Measurements from ENCODE around the gene PPP3R1. TPM values are rescaled to one million over a fixed set of nuclear protein-coding genes. Genes with fewer than 3 reads are reported as not detected.

The PPP3R1 gene
- total RNA-seq, 4 donors from 2014 or later = 34.0 to 44.9 (median 39.9) TPM

DNA sequence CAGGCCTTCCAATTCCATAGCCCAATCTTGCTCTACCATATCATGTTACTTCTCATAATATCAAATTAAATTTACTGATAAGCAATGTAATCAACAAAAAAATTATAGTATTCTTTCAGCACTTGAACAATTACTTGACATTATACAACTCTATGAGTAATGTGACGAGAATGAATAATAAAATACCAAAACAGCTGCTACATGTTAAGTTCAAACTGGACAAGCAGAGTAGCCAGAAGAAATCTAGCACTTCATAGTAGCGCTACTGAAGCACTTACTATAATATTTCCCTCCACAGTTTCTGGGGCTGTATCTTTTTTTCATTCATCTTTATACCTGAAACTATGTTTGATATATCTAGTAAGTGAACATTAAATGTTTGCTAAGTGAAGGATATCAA is 14.9 kb downstream of the PPP3R1 start:
- ATAC-seq (ENCODE audit: low FRiP score) (no peak), DNase-seq (ENCODE audit: low spot score) (no peak)
- TF ChIP-seq, protein P1, sequence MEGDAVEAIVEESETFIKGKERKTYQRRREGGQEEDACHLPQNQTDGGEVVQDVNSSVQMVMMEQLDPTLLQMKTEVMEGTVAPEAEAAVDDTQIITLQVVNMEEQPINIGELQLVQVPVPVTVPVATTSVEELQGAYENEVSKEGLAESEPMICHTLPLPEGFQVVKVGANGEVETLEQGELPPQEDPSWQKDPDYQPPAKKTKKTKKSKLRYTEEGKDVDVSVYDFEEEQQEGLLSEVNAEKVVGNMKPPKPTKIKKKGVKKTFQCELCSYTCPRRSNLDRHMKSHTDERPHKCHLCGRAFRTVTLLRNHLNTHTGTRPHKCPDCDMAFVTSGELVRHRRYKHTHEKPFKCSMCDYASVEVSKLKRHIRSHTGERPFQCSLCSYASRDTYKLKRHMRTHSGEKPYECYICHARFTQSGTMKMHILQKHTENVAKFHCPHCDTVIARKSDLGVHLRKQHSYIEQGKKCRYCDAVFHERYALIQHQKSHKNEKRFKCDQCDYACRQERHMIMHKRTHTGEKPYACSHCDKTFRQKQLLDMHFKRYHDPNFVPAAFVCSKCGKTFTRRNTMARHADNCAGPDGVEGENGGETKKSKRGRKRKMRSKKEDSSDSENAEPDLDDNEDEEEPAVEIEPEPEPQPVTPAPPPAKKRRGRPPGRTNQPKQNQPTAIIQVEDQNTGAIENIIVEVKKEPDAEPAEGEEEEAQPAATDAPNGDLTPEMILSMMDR (IDR thresholded peaks at IDR 0.05) = no peak

GRCh38 chr2:68236876-68237275 is 15.5 kb downstream of the PPP3R1 start:
- TF ChIP-seq, protein P1 (IDR thresholded peaks at IDR 0.05) = no peak
- no peak for ATAC-seq (ENCODE audit: low FRiP score)
- no peak for DNase-seq (ENCODE audit: low spot score)

DNA sequence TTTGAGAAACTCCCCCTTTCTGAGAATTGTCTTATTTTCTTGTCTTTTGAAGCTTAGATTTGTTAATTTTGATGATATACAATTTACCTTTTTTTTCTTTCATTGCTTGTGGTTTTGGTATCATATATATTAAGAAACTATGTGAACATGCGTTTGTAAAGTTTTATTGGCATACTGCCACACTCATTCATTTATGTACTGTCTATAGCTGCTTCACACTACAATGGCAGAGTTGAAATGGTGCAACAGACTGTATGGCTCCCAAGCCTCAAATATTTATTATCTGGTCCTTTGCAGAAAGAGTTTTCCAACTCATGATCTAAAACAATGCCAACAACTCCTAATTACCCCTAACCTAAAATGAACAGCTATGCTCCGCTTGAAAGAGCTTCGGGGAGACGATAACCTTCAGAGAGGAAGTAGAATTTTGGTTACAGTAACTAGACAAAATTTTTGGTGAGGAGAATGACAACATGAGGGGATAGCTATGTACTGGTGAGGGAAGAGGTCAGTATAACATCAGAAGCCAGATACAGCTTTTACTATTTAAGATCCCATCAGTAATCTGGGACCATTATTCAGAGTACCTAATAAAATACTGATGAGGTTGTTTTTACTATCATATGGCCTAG is 16.1 kb downstream of the PPP3R1 start:
- no peak for DNase-seq (ENCODE audit: low spot score)
- no peak for ATAC-seq (ENCODE audit: low FRiP score)
- TF ChIP-seq, protein P1 (IDR thresholded peaks at IDR 0.05) = no peak

- ATAC-seq (ENCODE audit: low FRiP score) (no peak), DNase-seq (ENCODE audit: low spot score) (no peak)
- TF ChIP-seq, protein P1 (IDR thresholded peaks at IDR 0.05) = no peak
These were observed 17.2 kb downstream of the PPP3R1 start for GRCh38 chr2:68235090-68235489.

DNA sequence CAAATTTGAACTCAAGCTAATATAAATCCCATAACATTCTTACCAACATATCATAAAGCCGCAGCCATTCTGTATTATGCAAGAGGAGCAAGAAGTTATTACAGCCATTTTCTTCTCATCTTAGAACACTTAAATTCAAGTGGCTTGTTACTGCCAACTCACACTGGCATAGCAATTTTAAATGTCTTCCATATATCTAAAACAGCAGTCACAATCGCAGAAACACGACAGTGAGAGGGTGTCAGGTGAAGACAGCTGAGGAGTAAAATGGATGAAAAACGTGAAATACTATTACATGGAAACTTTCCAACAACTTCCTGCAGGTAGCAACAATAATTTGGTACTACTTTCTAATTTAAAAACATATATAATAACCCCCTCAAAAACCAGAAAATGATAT is 17.9 kb downstream of the PPP3R1 start:
- TF ChIP-seq, protein P1 (IDR thresholded peaks at IDR 0.05) = no peak
- no peak for ATAC-seq (ENCODE audit: low FRiP score)
- no peak for DNase-seq (ENCODE audit: low spot score)

DNA sequence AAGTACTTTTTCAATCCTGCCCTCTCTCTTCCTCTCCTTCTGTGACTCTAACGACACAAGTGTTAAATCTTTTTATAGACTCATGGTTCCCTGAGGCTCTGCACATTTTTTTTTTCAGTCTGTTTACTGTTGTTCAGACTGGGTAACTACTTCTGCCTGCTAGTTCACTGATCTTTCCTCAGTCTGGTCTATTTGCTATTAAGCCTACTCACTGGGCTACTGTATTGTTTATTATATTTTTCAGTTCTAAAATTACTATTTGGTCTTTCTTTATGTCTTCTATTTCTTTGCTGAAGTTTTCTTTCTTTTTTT is 21.3 kb downstream of the PPP3R1 start:
- DNase-seq (ENCODE audit: low spot score) (no peak), ATAC-seq (ENCODE audit: low FRiP score) (no peak)
- TF ChIP-seq, protein P1 (IDR thresholded peaks at IDR 0.05) = no peak

GRCh38 chr2:68230241-68231060 is 21.9 kb downstream of the PPP3R1 start:
- ATAC-seq (ENCODE audit: low FRiP score) = no peak
- DNase-seq (ENCODE audit: low spot score) = no peak
- TF ChIP-seq, protein P1 (IDR thresholded peaks at IDR 0.05) = no peak
